IMR-90 (cell line): ENCODE results near the gene PITPNC1. TPM values are rescaled to one million over a fixed set of nuclear protein-coding genes. Genes with fewer than 3 reads are reported as not detected.
A peak's percentile ranks its signal among the peaks of the same experiment; 100 is the strongest.

Experiments used
- ATAC-seq: fragments of 200-7000 bp; cut with Tn5 transposase; 2 replicates; pipeline ENCODE4 v1.9.1; 2020; ENCODE audit warnings: low read depth, mild to moderate bottlenecking, moderate library complexity
- BruUV-seq: library from RNA; stranded (reverse); fragments of 400-500 nt; replicated peaks from 2 replicates; lab custom pipeline; 2021; lab: Mats Ljungman, UMichigan
- CTCF ChIA-PET: fragments of 300-600 bp; formaldehyde crosslinking; extraction: SDS; loops from one replicate; lab custom pipeline; 2021; ENCODE audit warnings: antibody characterized with exemption; lab: Yijun Ruan, JAX
- POLR2A ChIA-PET: fragments of 300-600 bp; sonication (Branson Sonifier 250); formaldehyde crosslinking; loops from one replicate; lab custom pipeline; 2022; ENCODE audit warnings: antibody characterized with exemption; ENCODE audit not compliant: unreplicated experiment; lab: Charles Lee
- DNase-seq: peaks from one replicate; pipeline ENCODE4 v3.0.0; 2013
- H2AFZ ChIP-seq: replicated peaks from 2 replicates; pipeline ENCODE3; 2013; ENCODE audit warnings: low read length, mild to moderate bottlenecking; ENCODE audit not compliant: poor library complexity
- H2AK5ac ChIP-seq: 2 replicates; pipeline ENCODE4 v1.6.1; 2013; ENCODE audit warnings: low read depth, low read length, inconsistent platforms
- H2AK9ac ChIP-seq: replicated peaks from 2 replicates; pipeline ENCODE3; 2013; ENCODE audit warnings: mild to moderate bottlenecking, low read depth, low read length, moderate library complexity; ENCODE audit not compliant: poor library complexity
- H2BK120ac ChIP-seq: 2 replicates; pipeline ENCODE4 v1.6.1; 2013; ENCODE audit warnings: low read depth, low read length, inconsistent platforms
- H2BK15ac ChIP-seq: 3 replicates; pipeline ENCODE4 v1.6.1; 2013; ENCODE audit warnings: low read depth, low read length, inconsistent platforms
- H2BK20ac ChIP-seq: 2 replicates; pipeline ENCODE4 v1.6.1; 2013; ENCODE audit warnings: low read depth, mild to moderate bottlenecking, inconsistent platforms, low read length, moderate library complexity
- H2BK5ac ChIP-seq: 2 replicates; pipeline ENCODE4 v1.6.1; 2013; ENCODE audit warnings: mild to moderate bottlenecking, low read depth, low read length, inconsistent platforms; ENCODE audit not compliant: poor library complexity, severe bottlenecking
- H3K14ac ChIP-seq: replicated peaks from 2 replicates; pipeline ENCODE4 v1.6.1; 2013; ENCODE audit warnings: low read depth, low read length, inconsistent platforms
- H3K18ac ChIP-seq: 2 replicates; pipeline ENCODE4 v1.6.1; 2013; ENCODE audit warnings: low read depth, low read length, control low read depth
- H3K23ac ChIP-seq: 2 replicates; pipeline ENCODE4 v1.6.1; 2013; ENCODE audit warnings: low read depth, low read length, inconsistent platforms
- H3K27ac ChIP-seq: 2 replicates; pipeline ENCODE4 v1.5.1; 2013; ENCODE audit warnings: mild to moderate bottlenecking, control low read depth, low read length; ENCODE audit not compliant: insufficient read depth
- H3K27me3 ChIP-seq: 2 replicates; pipeline ENCODE4 v1.6.1; 2013; ENCODE audit warnings: low read length; ENCODE audit not compliant: control insufficient read depth, insufficient read depth
- H3K36me3 ChIP-seq: 2 replicates; pipeline ENCODE4 v1.6.1; 2013; ENCODE audit warnings: low read length, mixed read lengths; ENCODE audit not compliant: control insufficient read depth, insufficient read depth
- H3K4ac ChIP-seq: 2 replicates; pipeline ENCODE4 v1.6.1; 2013; ENCODE audit warnings: low read depth, low read length, inconsistent platforms
- H3K4me1 ChIP-seq: 2 replicates; pipeline ENCODE4 v1.6.1; 2013; ENCODE audit warnings: low read length, mixed read lengths; ENCODE audit not compliant: control insufficient read depth, insufficient read depth
- H3K4me2 ChIP-seq: 2 replicates; pipeline ENCODE4 v1.6.1; 2013; ENCODE audit warnings: low read depth, mild to moderate bottlenecking, control low read depth, low read length, moderate library complexity
- H3K4me3 ChIP-seq: 2 replicates; pipeline ENCODE4 v1.5.1; 2013; ENCODE audit warnings: low read depth, mild to moderate bottlenecking, control low read depth, low read length, moderate library complexity; ENCODE audit not compliant: insufficient read depth
- H3K56ac ChIP-seq: 2 replicates; pipeline ENCODE4 v1.6.1; 2013; ENCODE audit warnings: low read length, inconsistent platforms; ENCODE audit not compliant: insufficient read depth; ENCODE audit errors: extremely low read depth
- H3K79me1 ChIP-seq, 2 experiments: 2 replicates each; pipeline ENCODE4 v1.6.1; 2013; ENCODE audit warnings: low read length in 2 of 2, inconsistent platforms in 1 of 2, low read depth in 1 of 2
- H3K9ac ChIP-seq: 2 replicates; pipeline ENCODE4 v1.6.1; 2013; ENCODE audit warnings: low read depth, low read length, control low read depth
- H3K9me1 ChIP-seq: 2 replicates; pipeline ENCODE4 v1.6.1; 2013; ENCODE audit warnings: low read length, inconsistent platforms; ENCODE audit not compliant: insufficient read depth
- H3K9me3 ChIP-seq: 2 replicates; pipeline ENCODE4 v1.6.1; 2013; ENCODE audit warnings: low read length; ENCODE audit not compliant: control insufficient read depth, insufficient read depth
- H4K20me1 ChIP-seq: 2 replicates; pipeline ENCODE4 v1.6.1; 2013; ENCODE audit warnings: low read length, inconsistent platforms; ENCODE audit not compliant: insufficient read depth
- H4K5ac ChIP-seq: 2 replicates; pipeline ENCODE4 v1.6.1; 2013; ENCODE audit warnings: mild to moderate bottlenecking, low read depth, low read length, control low read depth
- H4K8ac ChIP-seq, 2 experiments: 2 replicates each; pipeline ENCODE4 v1.6.1; 2013; ENCODE audit warnings: low read depth in 2 of 2, low read length in 2 of 2, control low read depth in 1 of 2, inconsistent platforms in 1 of 2
- H4K91ac ChIP-seq: 2 replicates; pipeline ENCODE4 v1.6.1; 2013; ENCODE audit warnings: low read depth, low read length, inconsistent platforms; ENCODE audit not compliant: insufficient read depth
- CEBPB ChIP-seq: IDR thresholded peaks from 2 replicates; pipeline ENCODE4 v1.6.1; 2012; ENCODE audit warnings: low read depth, low read length, improper control_type of control experiment
- WGBS, 2 experiments: methylation state at CpG; one replicate each; pipeline versions ENCODE4 v1.1.5 to v1.1.7; 2013; ENCODE audit warnings: missing lambda C conversion rate in 2 of 2; ENCODE audit not compliant: insufficient read length in 1 of 2; ENCODE audit errors: extremely low coverage in 2 of 2; 5-methylcytosine and 5-hydroxymethylcytosine counted together
- dilution Hi-C: fragments of 300-500 bp; cut with HindIII; formaldehyde crosslinking; loops from one replicate; pipeline ENCODE4 v1.14.3; 2018; ENCODE audit warnings: low sequenced_read_pairs; ENCODE audit not compliant: unreplicated experiment
- in situ Hi-C: fragments of 300-500 bp; cut with MboI; formaldehyde crosslinking; loops from 3 replicates; pipeline ENCODE4 v1.14.3; 2019; ENCODE audit warnings: low sequenced_read_pairs, inconsistent platforms, mixed read lengths
- intact Hi-C: fragments of 100-400 bp; cut with micrococcal nuclease; formaldehyde crosslinking; loops from 2 replicates; pipeline ENCODE4 v1.10.0; 2022
- polyA plus RNA-seq, 3 experiments: library from polyadenylated mRNA; depleted of rRNA; stranded (reverse); fragments of >200 nt; gene quantifications; 2 replicates each; pipeline ENCODE4 v1.2.3, GENCODE V29; 2012; ENCODE audit warnings: low replicate concordance in 1 of 3
- total RNA-seq: library from RNA; depleted of rRNA; stranded (reverse); fragments of >200 nt; gene quantifications from 2 replicates; pipeline ENCODE4 v1.2.3, GENCODE V29; 2012
- TF ChIP-seq, protein P1 (sequence below): conservative IDR thresholded peaks from 2 replicates; pipeline ENCODE4 v1.5.1; 2012; ENCODE audit warnings: mild to moderate bottlenecking, low read depth, low read length, improper control_type of control experiment
- TF ChIP-seq, protein P2 (sequence below): fragments of 150-350 bp; IDR thresholded peaks from 2 replicates; pipeline ENCODE4 v1.6.1; 2016; ENCODE audit warnings: low read depth, mild to moderate bottlenecking, low read length, moderate library complexity, borderline replicate concordance

PITPNC1 gene
- total and polyA plus RNA-seq, 2 of the 4 experiments (the other 2 are of a cell fraction): 4.1 TPM

DNA sequence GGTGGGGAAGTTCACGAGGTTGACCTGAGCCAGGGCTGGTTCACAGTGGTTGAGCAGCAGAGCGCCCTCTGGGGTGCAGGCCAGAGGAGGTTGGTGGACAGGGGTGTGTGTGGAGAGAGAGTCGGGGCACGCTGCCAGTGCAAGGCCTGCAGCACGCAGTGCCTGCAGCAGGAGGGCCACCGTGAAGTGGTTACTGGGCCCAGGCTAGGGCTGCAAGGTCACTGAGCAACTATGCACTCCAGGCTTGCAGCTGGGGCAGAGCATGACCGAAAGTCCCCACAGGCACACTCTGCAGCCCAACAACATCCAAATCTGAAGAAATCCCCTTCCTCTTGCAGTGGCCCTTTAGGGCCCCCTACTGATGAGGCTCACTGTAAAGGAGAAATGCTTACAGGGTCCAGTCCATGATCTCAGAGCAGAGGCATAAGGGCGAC lies 251.5 kb downstream of the PITPNC1 start:
- no peak overlapping the region for H2AFZ ChIP-seq
- H3K4me3 ChIP-seq: no peak overlapping the region
- H4K8ac ChIP-seq: no peak overlapping the region
- no peak overlapping the region for H3K4ac ChIP-seq
- H4K20me1 ChIP-seq: no peaks in the 10 kb centered on the region
- no peak overlapping the region for H3K56ac ChIP-seq
- ChIA-PET CTCF (interaction anchor here (1.0 kb wide), 1 partner anchor 153 kb away, joined by 3 read pairs; no protein-coding TSS in a partner anchor), POLR2A (no interaction called here)
- H2BK20ac ChIP-seq: no peak overlapping the region
- H3K27ac ChIP-seq: no peak overlapping the region
- no peak overlapping the region for H3K18ac ChIP-seq
- intact Hi-C loops: no loop called here
- H3K14ac ChIP-seq: no peak overlapping the region
- H2AK5ac ChIP-seq: no peak overlapping the region
- ATAC-seq: peak; percentile 37; the same call in 1 of the 2 replicates
- peaks cover 0 to 6% of the 10 kb centered on the region in 2 experiments; a peak in 1 of 4 replicates for H3K79me1 ChIP-seq
- no peak overlapping the region for H2BK15ac ChIP-seq
- in situ Hi-C loops: no loop called here
- H3K23ac ChIP-seq: no peak overlapping the region
- no peaks in the 10 kb centered on the region for H3K9me1 ChIP-seq
- 77% methylated on average over 4 of the region's 8 CpGs; no CpG with 5 or more reads in 1 of the 2 experiments for whole genome bisulfite sequencing, 2 experiments
- no peak overlapping the region for H2BK120ac ChIP-seq
- H4K5ac ChIP-seq: no peak overlapping the region
- no peak overlapping the region for H2AK9ac ChIP-seq
- no peaks in the 10 kb centered on the region for H3K9me3 ChIP-seq
- H2BK5ac ChIP-seq: no peak overlapping the region
- dilution Hi-C loops: no loop called here
- no peak overlapping the region for H4K91ac ChIP-seq
- no peak overlapping the region for H3K9ac ChIP-seq
- TF ChIP-seq CEBPB: no peak
- TF ChIP-seq, protein P1, sequence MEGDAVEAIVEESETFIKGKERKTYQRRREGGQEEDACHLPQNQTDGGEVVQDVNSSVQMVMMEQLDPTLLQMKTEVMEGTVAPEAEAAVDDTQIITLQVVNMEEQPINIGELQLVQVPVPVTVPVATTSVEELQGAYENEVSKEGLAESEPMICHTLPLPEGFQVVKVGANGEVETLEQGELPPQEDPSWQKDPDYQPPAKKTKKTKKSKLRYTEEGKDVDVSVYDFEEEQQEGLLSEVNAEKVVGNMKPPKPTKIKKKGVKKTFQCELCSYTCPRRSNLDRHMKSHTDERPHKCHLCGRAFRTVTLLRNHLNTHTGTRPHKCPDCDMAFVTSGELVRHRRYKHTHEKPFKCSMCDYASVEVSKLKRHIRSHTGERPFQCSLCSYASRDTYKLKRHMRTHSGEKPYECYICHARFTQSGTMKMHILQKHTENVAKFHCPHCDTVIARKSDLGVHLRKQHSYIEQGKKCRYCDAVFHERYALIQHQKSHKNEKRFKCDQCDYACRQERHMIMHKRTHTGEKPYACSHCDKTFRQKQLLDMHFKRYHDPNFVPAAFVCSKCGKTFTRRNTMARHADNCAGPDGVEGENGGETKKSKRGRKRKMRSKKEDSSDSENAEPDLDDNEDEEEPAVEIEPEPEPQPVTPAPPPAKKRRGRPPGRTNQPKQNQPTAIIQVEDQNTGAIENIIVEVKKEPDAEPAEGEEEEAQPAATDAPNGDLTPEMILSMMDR: 0 out of 2 replicates have a peak, but pooled peaks have one; percentile 14
- TF ChIP-seq, protein P2, sequence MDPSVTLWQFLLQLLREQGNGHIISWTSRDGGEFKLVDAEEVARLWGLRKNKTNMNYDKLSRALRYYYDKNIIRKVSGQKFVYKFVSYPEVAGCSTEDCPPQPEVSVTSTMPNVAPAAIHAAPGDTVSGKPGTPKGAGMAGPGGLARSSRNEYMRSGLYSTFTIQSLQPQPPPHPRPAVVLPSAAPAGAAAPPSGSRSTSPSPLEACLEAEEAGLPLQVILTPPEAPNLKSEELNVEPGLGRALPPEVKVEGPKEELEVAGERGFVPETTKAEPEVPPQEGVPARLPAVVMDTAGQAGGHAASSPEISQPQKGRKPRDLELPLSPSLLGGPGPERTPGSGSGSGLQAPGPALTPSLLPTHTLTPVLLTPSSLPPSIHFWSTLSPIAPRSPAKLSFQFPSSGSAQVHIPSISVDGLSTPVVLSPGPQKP: no peak
- no peaks in the 10 kb centered on the region for H3K27me3 ChIP-seq
- DNase-seq: no peak
- H3K4me1 ChIP-seq: no peaks in the 10 kb centered on the region
- no TSS peak for BruUV-seq
- H3K36me3 ChIP-seq: peaks cover 6% of the 10 kb centered on the region
- no peak overlapping the region for H3K4me2 ChIP-seq
